GM19240 (cell line): Measurements from ENCODE around the gene STK32C.
"Not testable (repeated sequence)": the region's sequence is repeated elsewhere in the genome, so short reads cannot be mapped to it uniquely, and the experiment has no call there.

Experiments
- DNase-seq: peaks from one replicate; pipeline ENCODE4 v3.0.0; 2011; ENCODE audit warnings: low spot score; ENCODE audit not compliant: insufficient read length

Gene STK32C

GRCh38 chr10:132338876-132339275, 31.1 kb upstream of the STK32C start:
- DNase-seq: no peak

GRCh38 chr10:132337854-132338253, 30.1 kb upstream of the STK32C start:
- not testable (repeated sequence) for DNase-seq

GRCh38 chr10:132336919-132337407, 29.2 kb upstream of the STK32C start:
- DNase-seq: peak; percentile 32

GRCh38 chr10:132336064-132336746, 28.5 kb upstream of the STK32C start:
- no peak for DNase-seq

- peak; percentile 52 for DNase-seq
Measured at GRCh38 chr10:132335189-132336063, 27.7 kb upstream of the STK32C start.

GRCh38 chr10:132334631-132335188, 27.0 kb upstream of the STK32C start:
- no peak for DNase-seq

GRCh38 chr10:132333386-132333785, 25.6 kb upstream of the STK32C start:
- DNase-seq: no peak

GRCh38 chr10:132332433-132332754, 24.6 kb upstream of the STK32C start:
- DNase-seq: peak; percentile 31

- peak; percentile 89 for DNase-seq
Measured at GRCh38 chr10:132331601-132332432, 24.1 kb upstream of the STK32C start, which contains the start of gene LRRC27. LRRC27 (plus strand) TSS chr10:132332193; CDS start chr10:132333525, 1,332 bp downstream.

- no peak for DNase-seq
Measured at GRCh38 chr10:132330486-132330833, 22.7 kb upstream of the STK32C start.

GRCh38 chr10:132329565-132330485, 22.1 kb upstream of the STK32C start:
- DNase-seq: no peak

GRCh38 chr10:132328738-132329137, 21.0 kb upstream of the STK32C start:
- no peak for DNase-seq

- no peak for DNase-seq
Measured at GRCh38 chr10:132328106-132328505, 20.4 kb upstream of the STK32C start.

- no peak for DNase-seq
Measured at GRCh38 chr10:132326925-132327324, 19.2 kb upstream of the STK32C start.

GRCh38 chr10:132326344-132326889, 18.7 kb upstream of the STK32C start:
- DNase-seq: no peak

- DNase-seq: no peak
Measured at GRCh38 chr10:132324186-132324585, 16.4 kb upstream of the STK32C start.

- DNase-seq: no peak
Measured at GRCh38 chr10:132322586-132323048, 14.9 kb upstream of the STK32C start.

- DNase-seq: no peak
Measured at GRCh38 chr10:132321726-132322125, 14.0 kb upstream of the STK32C start.

GRCh38 chr10:132320654-132321469, 13.1 kb upstream of the STK32C start:
- no peak for DNase-seq
